B cell (primary cell): Measurements from ENCODE around the gene PRSS23. TPM values are rescaled to one million over a fixed set of nuclear protein-coding genes. Genes with fewer than 3 reads are reported as not detected.

Experiments used
- ATAC-seq: fragments of 200-7000 bp; cut with Tn5 transposase; one replicate; pipeline ENCODE4 v1.10.0; 2021; ENCODE audit warnings: low read depth, mild to moderate bottlenecking, moderate number of reproducible peaks, moderate library complexity
- CTCF ChIA-PET: fragments of 350-600 bp; sonication (Branson Sonifier 250); formaldehyde crosslinking; loops from one replicate; lab custom pipeline; 2021; ENCODE audit warnings: antibody characterized with exemption, inconsistent platforms; lab: Charles Lee
- POLR2A ChIA-PET: fragments of 350-600 bp; sonication (Branson Sonifier 250); formaldehyde crosslinking; loops from one replicate; lab custom pipeline; 2021; ENCODE audit warnings: antibody characterized with exemption; lab: Charles Lee
- DNase-seq: peaks from one replicate; pipeline ENCODE4 v3.0.0; 2013
- H2AFZ ChIP-seq: 2 replicates; pipeline ENCODE4 v1.6.1; 2012; ENCODE audit warnings: mild to moderate bottlenecking, low read depth, low read length; ENCODE audit not compliant: insufficient read depth, poor library complexity, severe bottlenecking
- H3K27ac ChIP-seq, 2 donors: 1 replicate in 1 of 2; 2 replicates in 1 of 2; pipeline ENCODE4 v1.5.1; 2012 to 2013; ENCODE audit warnings: low read length in 2 of 2, mild to moderate bottlenecking in 2 of 2, moderate library complexity in 1 of 2
- H3K27me3 ChIP-seq, 4 experiments: fragments of 200-600 bp in 1 of 4; sonication (generic) in 1 of 4; replicated peaks in 1 of 4; 1 replicate in 2 of 4; 2 replicates in 2 of 4; pipeline versions ENCODE4 v1.6.1 to v1.7.0; 2013 to 2016; ENCODE audit warnings: low read length in 3 of 4, mild to moderate bottlenecking in 2 of 4, mixed read lengths in 1 of 4, moderate library complexity in 1 of 4; ENCODE audit not compliant: insufficient read depth in 4 of 4, control insufficient read depth in 3 of 4; ENCODE audit errors: control extremely low read depth in 1 of 4
- H3K36me3 ChIP-seq, 2 experiments: replicated peaks in 1 of 2; 1 replicate in 1 of 2; 2 replicates in 1 of 2; pipeline versions ENCODE4 v1.6.1 to v1.7.1; 2013; ENCODE audit warnings: low read length in 1 of 2; ENCODE audit not compliant: insufficient read depth in 2 of 2, control insufficient read depth in 1 of 2; ENCODE audit errors: control extremely low read depth in 1 of 2, extremely low read depth in 1 of 2
- H3K4me1 ChIP-seq, 2 donors: fragments of 200-600 bp in 1 of 2; sonication (generic) in 1 of 2; 1 replicate in 1 of 2; 2 replicates in 1 of 2; pipeline versions ENCODE4 v1.5.1 to v1.6.1; 2013 to 2017; ENCODE audit warnings: low read length in 2 of 2; ENCODE audit not compliant: control insufficient read depth in 2 of 2, insufficient read depth in 2 of 2
- H3K4me2 ChIP-seq: replicated peaks from 2 replicates; pipeline ENCODE3; 2012; ENCODE audit warnings: mild to moderate bottlenecking, low read depth, low read length; ENCODE audit not compliant: poor library complexity, severe bottlenecking
- H3K4me3 ChIP-seq, 5 experiments: fragments of 200-600 bp in 1 of 5; sonication (generic) in 1 of 5; 1 replicate in 3 of 5; 2 replicates in 2 of 5; pipeline versions ENCODE4 v1.5.1 to v1.7.0; 2011 to 2016; ENCODE audit warnings: low read length in 4 of 5, mild to moderate bottlenecking in 4 of 5, low read depth in 2 of 5, control low read depth in 1 of 5, moderate library complexity in 1 of 5; ENCODE audit not compliant: insufficient read depth in 1 of 5; ENCODE audit errors: control extremely low read depth in 1 of 5, extremely low read depth in 1 of 5
- H3K79me2 ChIP-seq: fragments of 200-600 bp; sonication (generic); one replicate; pipeline ENCODE4 v1.6.0; 2016; ENCODE audit warnings: low read length; ENCODE audit not compliant: control insufficient read depth, insufficient read depth
- H3K9ac ChIP-seq: fragments of 200-600 bp; sonication (generic); 2 replicates; pipeline ENCODE4 v1.6.1; 2017; ENCODE audit warnings: mild to moderate bottlenecking, low read length, moderate library complexity
- H3K9me3 ChIP-seq, 3 donors: one replicate each; pipeline versions ENCODE4 v1.6.1 to v1.7.1; 2013; ENCODE audit warnings: low read length in 2 of 3; ENCODE audit not compliant: control insufficient read depth in 2 of 3, insufficient read depth in 1 of 3; ENCODE audit errors: control extremely low read depth in 1 of 3
- H4K20me1 ChIP-seq: 2 replicates; pipeline ENCODE4 v1.6.0; 2012; ENCODE audit warnings: mild to moderate bottlenecking, low read length; ENCODE audit not compliant: insufficient read depth, control insufficient read depth, poor library complexity, severe bottlenecking
- H3K27ac Mint-ChIP-seq: one replicate; pipeline ENCODE4 v1.8.0; 2021; ENCODE audit warnings: mixed read lengths
- H3K27me3 Mint-ChIP-seq: one replicate; pipeline ENCODE4 v1.8.0; 2021; ENCODE audit warnings: mixed read lengths
- H3K4me1 Mint-ChIP-seq: one replicate; pipeline ENCODE4 v1.8.0; 2021; ENCODE audit warnings: mixed read lengths
- H3K4me3 Mint-ChIP-seq: one replicate; pipeline ENCODE4 v1.8.0; 2021; ENCODE audit warnings: mixed read lengths
- H3K9me3 Mint-ChIP-seq: one replicate; pipeline ENCODE4 v1.8.0; 2022; ENCODE audit warnings: mixed read lengths; ENCODE audit not compliant: insufficient read depth
- EZH2 ChIP-seq: IDR thresholded peaks from 2 replicates; pipeline ENCODE4 v1.6.1; 2012; ENCODE audit warnings: borderline replicate concordance, low read depth, mild to moderate bottlenecking, moderate library complexity, low read length; ENCODE audit not compliant: insufficient read depth, poor library complexity, severe bottlenecking
- WGBS: methylation state at CpG from one replicate; pipeline ENCODE4 v1.1.5; 2013; ENCODE audit warnings: missing lambda C conversion rate; ENCODE audit not compliant: insufficient coverage; 5-methylcytosine and 5-hydroxymethylcytosine counted together
- intact Hi-C: fragments of 100-400 bp; cut with micrococcal nuclease; formaldehyde crosslinking; loops from one replicate; pipeline ENCODE4 v1.10.0; 2022
- polyA plus RNA-seq: library from polyadenylated mRNA; depleted of rRNA; stranded (reverse); fragments of >200 nt; gene quantifications from 2 replicates; pipeline ENCODE4 v1.2.3, GENCODE V29; 2012
- total RNA-seq, 2 donors: library from RNA; stranded (reverse); fragments of 120-200 nt in 1 of 2; gene quantifications; 1 replicate in 1 of 2; 2 replicates in 1 of 2; pipeline versions ENCODE4 v1.2.3 to v1.2.4, GENCODE V29; 2013 to 2022
- TF ChIP-seq, protein P1 (sequence below): fragments of 200-600 bp; IDR thresholded peaks from one replicate; pipeline ENCODE4 v1.8.0; 2022; ENCODE audit warnings: antibody characterized with exemption, mild to moderate bottlenecking

PRSS23 gene
- total and polyA plus RNA-seq, 2 donors (not counting 1 experiment from before 2014, with no cell fraction given), result 0.03 TPM; not detected in 1

DNA sequence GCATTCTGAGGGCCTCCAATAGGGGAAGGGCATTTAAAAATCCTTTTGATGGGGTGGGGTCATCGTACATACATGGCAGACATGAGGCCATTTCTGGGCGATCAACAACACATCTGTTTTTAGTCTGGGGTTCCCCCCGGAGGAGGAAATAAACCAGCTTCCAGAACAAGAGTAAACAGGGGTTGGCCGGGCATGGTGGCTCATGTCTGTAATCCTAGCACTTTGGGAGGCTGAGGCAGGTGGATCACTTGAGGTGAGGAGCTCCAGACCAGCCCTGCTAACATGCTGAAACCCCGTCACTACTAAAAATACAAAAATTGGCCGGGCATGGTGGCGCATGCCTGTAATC, 12.0 kb downstream of the PRSS23 start:
- ChIA-PET POLR2A (no interaction called here), CTCF (interaction anchor here (1.0 kb wide), 1 partner anchor 13 kb away, joined by 3 read pairs; no protein-coding TSS in a partner anchor)
- no peaks in the 10 kb centered on the region for H3K4me1 ChIP-seq
- H3K9ac ChIP-seq, result no peak overlapping the region
- TF ChIP-seq, protein P1, sequence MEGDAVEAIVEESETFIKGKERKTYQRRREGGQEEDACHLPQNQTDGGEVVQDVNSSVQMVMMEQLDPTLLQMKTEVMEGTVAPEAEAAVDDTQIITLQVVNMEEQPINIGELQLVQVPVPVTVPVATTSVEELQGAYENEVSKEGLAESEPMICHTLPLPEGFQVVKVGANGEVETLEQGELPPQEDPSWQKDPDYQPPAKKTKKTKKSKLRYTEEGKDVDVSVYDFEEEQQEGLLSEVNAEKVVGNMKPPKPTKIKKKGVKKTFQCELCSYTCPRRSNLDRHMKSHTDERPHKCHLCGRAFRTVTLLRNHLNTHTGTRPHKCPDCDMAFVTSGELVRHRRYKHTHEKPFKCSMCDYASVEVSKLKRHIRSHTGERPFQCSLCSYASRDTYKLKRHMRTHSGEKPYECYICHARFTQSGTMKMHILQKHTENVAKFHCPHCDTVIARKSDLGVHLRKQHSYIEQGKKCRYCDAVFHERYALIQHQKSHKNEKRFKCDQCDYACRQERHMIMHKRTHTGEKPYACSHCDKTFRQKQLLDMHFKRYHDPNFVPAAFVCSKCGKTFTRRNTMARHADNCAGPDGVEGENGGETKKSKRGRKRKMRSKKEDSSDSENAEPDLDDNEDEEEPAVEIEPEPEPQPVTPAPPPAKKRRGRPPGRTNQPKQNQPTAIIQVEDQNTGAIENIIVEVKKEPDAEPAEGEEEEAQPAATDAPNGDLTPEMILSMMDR, result no peak
- TF ChIP-seq EZH2, result no peak
- no peak overlapping the region for H3K27ac Mint-ChIP-seq
- intact Hi-C loops, result no loop called here
- H2AFZ ChIP-seq, result no peak overlapping the region
- H3K27me3 ChIP-seq, result peaks cover 0 to 4% (median under 1%) of the 10 kb centered on the region in 4 experiments
- H3K4me3 ChIP-seq, result no peak overlapping the region
- no peak overlapping the region for H3K4me3 Mint-ChIP-seq
- H3K27me3 Mint-ChIP-seq, result peaks cover 26% of the 10 kb centered on the region
- H4K20me1 ChIP-seq, result no peaks in the 10 kb centered on the region
- H3K4me2 ChIP-seq, result no peak overlapping the region
- no peak overlapping the region for H3K27ac ChIP-seq
- no peaks in the 10 kb centered on the region for H3K36me3 ChIP-seq
- H3K4me1 Mint-ChIP-seq, result no peaks in the 10 kb centered on the region
- DNase-seq (no peak), ATAC-seq (no peak)
- no peaks in the 10 kb centered on the region for H3K9me3 ChIP-seq
- H3K9me3 Mint-ChIP-seq, result no peaks in the 10 kb centered on the region
- no peaks in the 10 kb centered on the region for H3K79me2 ChIP-seq
- 92% methylated on average over 7 of the region's 7 CpGs for WGBS

- intact Hi-C loops, result no loop called here
- no peaks in the 10 kb centered on the region for H3K9me3 Mint-ChIP-seq
- TF ChIP-seq, protein P1, result no peak
- TF ChIP-seq EZH2, result no peak
- H3K27me3 ChIP-seq, result peaks cover 0 to 4% (median 2%) of the 10 kb centered on the region in 4 experiments
- DNase-seq (no peak), ATAC-seq (no peak)
- H3K4me1 ChIP-seq, result no peaks in the 10 kb centered on the region
- no CpG with 5 or more reads among the region's 1 CpG for WGBS
- H3K4me2 ChIP-seq, result no peak overlapping the region
- no peaks in the 10 kb centered on the region for H3K4me1 Mint-ChIP-seq
- no peak overlapping the region for H3K27ac ChIP-seq
- H3K36me3 ChIP-seq, result no peaks in the 10 kb centered on the region
- no peak overlapping the region for H3K4me3 ChIP-seq
- no peaks in the 10 kb centered on the region for H3K9me3 ChIP-seq
- POLR2A ChIA-PET, result no interaction called here
- H3K9ac ChIP-seq, result no peak overlapping the region
- no peak overlapping the region for H3K4me3 Mint-ChIP-seq
- H2AFZ ChIP-seq, result no peak overlapping the region
- no peaks in the 10 kb centered on the region for H3K79me2 ChIP-seq
- peaks cover 26% of the 10 kb centered on the region for H3K27me3 Mint-ChIP-seq
- CTCF ChIA-PET, result interaction anchor here (1.0 kb wide), 1 partner anchor 14 kb away, joined by 3 read pairs; no protein-coding TSS in a partner anchor
- H4K20me1 ChIP-seq, result no peaks in the 10 kb centered on the region
- no peak overlapping the region for H3K27ac Mint-ChIP-seq
Measured at GRCh38 chr11:86812981-86813380, 12.6 kb downstream of the PRSS23 start.
